Sigmoid colon (tissue), 7 donors: ENCODE results near the gene FAM120B. TPM values are rescaled to one million over a fixed set of nuclear protein-coding genes. Genes with fewer than 3 reads are reported as not detected.

ENCODE experiments used
- DNase-seq: peaks from one replicate; pipeline ENCODE4 v3.0.0-alpha.2; 2019
- H3K27ac ChIP-seq, 4 donors: fragments of 200-600 bp; sonication (generic); one replicate each; pipeline ENCODE4 v1.5.1; 2016 to 2019; ENCODE audit warnings: mild to moderate bottlenecking in 1 of 4
- H3K27me3 ChIP-seq, 3 donors: fragments of 200-600 bp; sonication (generic); one replicate each; pipeline ENCODE4 v1.5.1; 2019; ENCODE audit warnings: mild to moderate bottlenecking in 1 of 3
- H3K36me3 ChIP-seq, 4 donors: fragments of 200-600 bp; sonication (generic); one replicate each; pipeline ENCODE4 v1.5.1; 2016 to 2019
- H3K4me1 ChIP-seq, 4 donors: fragments of 200-600 bp; sonication (generic); one replicate each; pipeline ENCODE4 v1.5.1; 2017 to 2019
- H3K4me3 ChIP-seq, 4 donors: fragments of 200-600 bp; sonication (generic); one replicate each; pipeline ENCODE4 v1.5.1; 2017 to 2019; ENCODE audit warnings: mild to moderate bottlenecking in 2 of 4, moderate library complexity in 1 of 4
- H3K9me3 ChIP-seq, 4 donors: fragments of 200-600 bp in 3 of 4; sonication (generic) in 3 of 4; one replicate each; pipeline versions ENCODE4 v1.5.1 to v1.6.1; 2013 to 2019
- CTCF ChIP-seq, 4 experiments: fragments of 450-650 bp in 3 of 4; fragments of 200-600 bp in 1 of 4; IDR thresholded peaks; one replicate each; pipeline ENCODE4 v1.5.1; 2016 to 2019; ENCODE audit warnings: antibody characterized with exemption in 4 of 4, mild to moderate bottlenecking in 3 of 4, moderate library complexity in 2 of 4
- EP300 ChIP-seq, 4 donors: sonication (generic); formaldehyde crosslinking; IDR thresholded peaks; one replicate each; pipeline ENCODE4 v1.6.1; 2017; ENCODE audit warnings: antibody characterized with exemption in 4 of 4
- POLR2A ChIP-seq, 2 donors: fragments of 450-650 bp; IDR thresholded peaks; one replicate each; pipeline ENCODE4 v1.6.1; 2016; ENCODE audit warnings: antibody characterized with exemption in 2 of 2, mild to moderate bottlenecking in 2 of 2, moderate library complexity in 2 of 2
- POLR2AphosphoS5 ChIP-seq, 4 donors: sonication (generic); formaldehyde crosslinking; IDR thresholded peaks; one replicate each; pipeline ENCODE4 v1.6.1; 2017; ENCODE audit warnings: antibody characterized with exemption in 4 of 4
- WGBS, 2 donors: extraction: QIAGEN DNeasy Blood & Tissue Kit; methylation state at CpG; one replicate each; pipeline ENCODE4 v1.1.7; 2013; 5-methylcytosine and 5-hydroxymethylcytosine counted together
- intact Hi-C: fragments of 100-400 bp; cut with DNase I; formaldehyde crosslinking; loops from one replicate; pipeline ENCODE4 v1.15.1; 2023
- polyA plus RNA-seq, 3 donors: library from polyadenylated mRNA; stranded (reverse); fragments of 200-250 nt; gene quantifications; one replicate each; pipeline ENCODE4 v1.2.3, GENCODE V29; 2013
- small RNA-seq, 3 donors: library from RNA; depleted of rRNA; stranded (forward); fragments of <200 nt; gene quantifications; one replicate each; pipeline ENCODE3, GENCODE V24; 2016
- total RNA-seq, 4 donors: library from RNA; depleted of rRNA; stranded (reverse); fragments of >200 nt; gene quantifications; one replicate each; pipeline ENCODE4 v1.1.0, GENCODE V29; 2016
- donor health status: healthy with polysubstance abuse.
- donor health status: Bipolar disorder and iron deficiency.
- donor health status: healthy.

FAM120B gene
- total and polyA plus RNA-seq, 7 donors: 5.5 to 55.0 (median 29.6) TPM

DNA sequence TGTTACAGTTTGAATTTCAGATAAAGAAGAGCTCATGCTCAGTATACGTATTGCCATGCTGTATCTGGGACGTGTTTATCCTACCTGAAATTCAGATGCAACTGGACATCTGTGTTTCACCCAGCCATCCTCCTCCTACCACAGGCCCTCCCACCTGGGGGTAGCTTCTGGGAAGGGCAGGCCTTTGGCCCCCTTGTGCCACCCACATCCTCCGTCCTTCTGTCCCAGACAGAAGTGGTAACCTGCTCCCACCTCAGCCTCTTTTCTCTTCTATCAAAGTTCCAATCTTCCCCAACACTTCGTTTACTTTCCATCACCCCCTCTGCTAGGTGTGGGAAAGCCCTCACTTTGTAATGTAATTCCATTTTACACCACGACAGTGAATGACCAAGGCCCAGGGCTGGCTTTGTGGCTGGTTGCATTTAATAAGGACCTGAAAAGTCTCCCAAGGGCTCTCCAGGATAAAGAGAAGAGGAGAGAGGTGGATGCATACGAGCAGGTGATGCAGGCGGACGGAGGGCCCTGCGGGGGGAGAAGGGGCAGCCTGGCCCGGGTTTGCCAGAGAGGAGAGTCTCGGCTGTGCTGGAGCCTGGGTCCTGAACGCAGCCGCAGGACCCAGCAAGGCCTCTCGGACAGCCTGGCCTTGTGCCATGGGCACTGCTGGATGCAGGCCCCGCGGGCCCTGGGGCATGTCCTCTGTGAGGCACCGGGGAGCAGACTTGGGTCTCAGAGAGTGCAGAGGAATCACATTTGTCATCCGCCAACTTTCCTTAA is 148.1 kb downstream of the FAM120B start:
- no peak for DNase-seq

DNA sequence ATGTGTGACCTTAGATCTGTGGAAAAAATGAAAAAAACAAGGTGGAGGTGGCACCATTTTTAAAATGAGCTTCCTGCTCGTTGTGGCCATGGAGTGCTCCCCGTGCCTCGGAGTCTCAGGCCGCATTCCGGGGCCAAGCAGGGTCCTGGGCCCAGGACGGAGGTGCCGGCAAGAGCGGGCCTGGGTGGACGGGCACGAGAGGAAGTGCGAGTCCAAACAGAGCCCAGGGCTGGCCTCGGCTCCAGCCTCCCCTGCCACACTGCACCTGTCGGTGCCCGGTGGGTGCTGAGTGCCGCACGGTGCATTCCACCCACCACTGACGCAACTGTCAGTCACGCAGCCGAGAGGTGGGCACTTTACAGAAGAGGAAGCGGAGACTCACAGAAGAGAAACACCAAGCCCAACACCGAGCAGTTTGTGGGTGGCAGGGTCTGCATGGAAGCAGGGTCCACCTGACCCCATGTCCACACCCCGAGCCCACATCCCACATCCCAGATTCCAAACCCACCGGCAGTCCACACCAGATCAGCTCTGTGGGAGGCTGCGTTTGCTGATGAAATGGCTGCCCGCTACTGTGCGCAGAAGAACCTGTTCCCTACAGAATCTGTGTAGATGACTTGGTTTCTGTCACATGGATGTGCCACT is 148.9 kb downstream of the FAM120B start:
- no peaks in the 10 kb centered on the region for H3K36me3 ChIP-seq
- intact Hi-C loops: no loop called here
- DNase-seq: no peak
- no peaks in the 10 kb centered on the region for H3K4me1 ChIP-seq
- no peak overlapping the region for H3K27ac ChIP-seq
- 91 to 94% methylated on average over 26 of the region's 26 CpGs for WGBS, 2 donors
- H3K4me3 ChIP-seq: no peak overlapping the region
- H3K27me3 ChIP-seq: no peaks in the 10 kb centered on the region
- TF ChIP-seq POLR2AphosphoS5 (IDR thresholded peaks at IDR 0.05): no peak
- TF ChIP-seq EP300 (IDR thresholded peaks at IDR 0.05): no peak
- no peak for TF ChIP-seq CTCF (IDR thresholded peaks at IDR 0.05)
- TF ChIP-seq POLR2A (IDR thresholded peaks at IDR 0.05): no peak
- no peaks in the 10 kb centered on the region for H3K9me3 ChIP-seq

More for the DNA sequence above, 148.1 kb downstream of the FAM120B start:
- Histone ChIP-seq H3K4me3 (no peak overlapping the region), H3K9me3 (no peaks in the 10 kb centered on the region), H3K27ac (no peak overlapping the region), H3K4me1 (no peaks in the 10 kb centered on the region), H3K27me3 (no peaks in the 10 kb centered on the region), H3K36me3 (no peaks in the 10 kb centered on the region)
- TF ChIP-seq POLR2A (IDR thresholded peaks at IDR 0.05) (no peak), CTCF (IDR thresholded peaks at IDR 0.05) (no peak), EP300 (IDR thresholded peaks at IDR 0.05) (no peak), POLR2AphosphoS5 (IDR thresholded peaks at IDR 0.05) (no peak)
- WGBS, 2 donors: 78 to 85% methylated on average over 18 of the region's 18 CpGs
- intact Hi-C loops: no loop called here

GRCh38 chr6:170456334-170456733 is 149.8 kb downstream of the FAM120B start:
- Histone ChIP-seq H3K9me3 (no peaks in the 10 kb centered on the region), H3K36me3 (no peaks in the 10 kb centered on the region), H3K4me3 (no peak overlapping the region), H3K27ac (no peak overlapping the region), H3K4me1 (no peaks in the 10 kb centered on the region), H3K27me3 (peaks cover 0 to 6% (median 0%) of the 10 kb centered on the region in 3 donors)
- intact Hi-C loops: no loop called here
- DNase-seq: no peak
- no peak for TF ChIP-seq POLR2A (IDR thresholded peaks at IDR 0.05)
- TF ChIP-seq CTCF (IDR thresholded peaks at IDR 0.05): no peak
- no peak for TF ChIP-seq POLR2AphosphoS5 (IDR thresholded peaks at IDR 0.05)
- TF ChIP-seq EP300 (IDR thresholded peaks at IDR 0.05): no peak
- WGBS, 2 donors: 77 to 86% methylated on average over 9 of the region's 9 CpGs

Small RNA genes within 50 kb of the gene (small RNA-seq; reads per million reads assigned to genes)
- 0 reads per million in 3 donors for gene MIR4644

Other genes with a start within 250 kb of the FAM120B start
- gene DLL1, start 15.7 kb upstream of the FAM120B start, total RNA-seq: 1 to 10 TPM; 1.1 to 8.4 (median 5.1) TPM
- gene DLL1, start 15.7 kb upstream of the FAM120B start, polyA plus RNA-seq: 10 to 100 TPM in 1 of 3 donors, 1 to 10 TPM in 2; 3.0 to 13.6 (median 3.5) TPM
- gene PSMB1, start 246.5 kb downstream of the FAM120B start, total RNA-seq: 100 to 1,000 TPM; 142 to 265 (median 219) TPM
- 100 to 1,000 TPM; 265 to 287 (median 271) TPM for gene PSMB1, start 246.5 kb downstream of the FAM120B start, polyA plus RNA-seq
- 10 to 100 TPM; 17.1 to 31.0 (median 20.4) TPM for gene TBP, start 247.6 kb downstream of the FAM120B start, total RNA-seq
- gene TBP, start 247.6 kb downstream of the FAM120B start, polyA plus RNA-seq: 10 to 100 TPM in 1 of 3 donors, 1 to 10 TPM in 2; 6.0 to 10.3 (median 6.9) TPM